Fibroblast of skin of left quadriceps (primary cell): Measurements from ENCODE around the gene PTPRE.

Experiments used
- DNase-seq, 2 experiments: peaks; one replicate each; pipeline ENCODE4 v3.0.0-alpha.2; 2013; ENCODE audit warnings: low read depth in 2 of 2

Gene PTPRE

DNA sequence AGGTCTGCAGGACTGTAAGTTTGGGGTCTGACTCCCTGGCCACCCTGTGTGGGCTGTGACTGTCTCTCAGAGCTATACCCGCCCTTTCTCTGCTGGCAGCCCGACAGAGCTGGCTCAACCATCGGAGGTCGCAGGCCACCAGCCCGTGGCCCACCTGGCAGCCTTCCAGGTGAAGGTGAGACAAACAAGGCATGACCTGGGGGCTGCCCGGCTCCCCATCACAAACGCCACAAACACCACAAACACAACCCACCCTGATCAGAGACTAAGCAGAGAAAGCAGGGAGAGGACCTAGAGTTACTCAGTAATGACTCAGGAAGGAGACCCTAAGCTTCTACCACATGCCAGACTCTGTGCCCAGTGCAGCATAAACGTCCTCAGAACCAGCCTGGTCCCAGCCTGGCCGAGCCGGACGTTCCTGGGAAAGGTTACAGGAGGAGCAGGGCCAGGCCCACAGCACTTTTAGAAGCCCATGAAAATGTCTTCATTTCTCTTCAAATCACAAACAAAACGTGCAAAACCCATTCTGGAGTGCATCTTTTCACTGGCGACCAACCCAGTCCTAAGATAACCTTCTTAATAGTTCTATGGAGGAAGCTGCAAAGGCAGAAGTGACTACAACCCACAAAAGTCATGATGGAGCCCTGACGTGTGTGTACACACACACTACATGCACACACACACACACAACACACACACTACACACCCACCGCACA is 152.5 kb downstream of the PTPRE start:
- no peak for DNase-seq

DNA sequence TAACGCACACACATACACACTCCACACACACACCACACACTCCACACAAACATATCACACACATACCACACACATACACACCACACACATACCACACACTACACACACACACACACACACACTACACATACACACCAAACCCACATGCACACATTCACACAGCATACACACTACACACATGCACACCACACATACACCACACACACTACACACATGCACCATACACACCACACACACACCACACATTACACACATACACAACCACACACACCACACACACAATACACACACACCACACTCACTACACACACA is 153.0 kb downstream of the PTPRE start:
- DNase-seq, result no peak

DNA sequence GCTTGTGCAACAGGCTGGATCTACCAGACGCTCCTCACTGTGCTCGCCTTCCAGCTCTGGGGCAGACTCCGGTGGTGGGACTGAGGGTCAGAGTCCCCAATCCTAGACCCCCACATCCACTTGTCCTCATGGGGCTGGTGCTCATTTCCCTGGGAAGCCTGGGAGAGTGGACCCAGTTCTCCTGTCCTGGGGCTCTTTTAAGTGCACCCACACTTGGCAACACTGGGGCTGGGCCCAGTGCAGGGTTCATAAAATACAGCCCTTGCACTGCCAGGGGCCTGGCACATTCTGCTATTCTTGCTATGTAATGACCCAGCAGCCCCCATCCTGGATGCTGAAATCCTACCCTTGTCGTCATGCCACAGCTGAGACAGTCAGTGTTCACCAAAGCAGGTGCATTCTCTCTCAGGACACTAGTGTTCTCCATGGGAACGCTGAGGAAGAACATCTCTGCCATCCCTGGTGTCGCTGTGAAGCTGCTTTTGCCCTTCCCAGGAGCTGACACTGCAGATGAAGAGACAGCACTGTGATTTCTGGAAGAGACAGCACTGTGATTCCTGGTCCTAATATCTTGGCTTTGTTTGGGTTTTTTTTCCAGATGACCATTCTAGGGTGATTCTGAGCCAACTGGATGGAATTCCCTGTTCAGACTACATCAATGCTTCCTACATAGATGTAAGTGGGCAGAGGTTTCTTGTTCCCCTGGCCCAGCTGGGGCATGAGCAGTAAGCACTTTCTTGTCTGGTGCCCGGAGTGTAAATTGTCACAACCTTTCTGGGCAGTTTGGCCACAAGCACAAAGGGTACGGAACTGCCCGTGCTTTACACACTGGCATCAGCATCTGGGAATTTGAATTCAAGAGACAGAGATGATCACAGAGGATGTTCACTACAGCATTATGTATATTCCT is 153.7 kb downstream of the PTPRE start:
- no peak for DNase-seq

DNA sequence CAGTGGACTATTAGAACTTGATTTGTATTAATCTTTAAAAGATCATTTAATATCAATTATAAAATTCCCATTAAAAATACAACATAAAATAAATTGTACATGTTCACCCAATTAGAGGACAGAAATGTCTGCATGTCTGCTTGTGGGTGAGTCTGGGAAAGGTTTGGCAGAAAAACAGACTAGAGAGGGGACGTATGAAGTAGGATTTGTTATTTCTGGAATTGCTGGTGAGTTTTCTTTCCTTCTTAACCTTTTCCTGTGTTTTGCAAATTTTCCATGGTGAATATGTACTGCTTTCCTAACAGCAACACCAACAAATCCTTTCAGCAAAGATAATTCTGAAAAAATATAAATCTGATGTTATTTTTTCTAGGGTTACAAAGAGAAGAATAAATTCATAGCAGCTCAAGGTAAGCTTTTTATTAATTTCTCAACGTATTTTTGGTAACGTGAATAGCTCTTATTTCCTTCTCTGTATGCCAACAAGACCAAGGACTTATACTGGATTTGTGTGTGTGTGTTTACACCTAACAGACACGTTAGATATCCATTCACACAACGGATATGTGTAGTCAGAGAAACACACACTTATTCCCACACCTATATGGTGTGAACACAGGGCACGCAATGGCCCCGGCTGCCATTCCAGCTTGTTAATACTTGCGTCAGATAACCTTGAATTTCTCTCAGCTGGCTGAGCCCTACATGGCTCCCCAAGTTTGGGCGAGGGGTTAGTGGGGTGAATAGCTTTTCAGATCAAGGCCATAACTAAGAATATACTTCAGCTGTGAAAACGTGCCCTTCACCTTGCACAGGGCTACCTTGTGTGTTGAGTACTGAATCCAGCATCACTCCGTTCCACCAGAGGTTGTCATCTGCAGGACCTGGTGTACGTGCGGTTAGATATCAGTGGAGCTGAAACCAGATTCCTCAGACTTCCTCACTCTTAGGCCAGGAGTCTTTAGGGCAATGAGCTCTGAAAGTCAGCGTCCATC is 154.7 kb downstream of the PTPRE start:
- DNase-seq, result no peak

DNA sequence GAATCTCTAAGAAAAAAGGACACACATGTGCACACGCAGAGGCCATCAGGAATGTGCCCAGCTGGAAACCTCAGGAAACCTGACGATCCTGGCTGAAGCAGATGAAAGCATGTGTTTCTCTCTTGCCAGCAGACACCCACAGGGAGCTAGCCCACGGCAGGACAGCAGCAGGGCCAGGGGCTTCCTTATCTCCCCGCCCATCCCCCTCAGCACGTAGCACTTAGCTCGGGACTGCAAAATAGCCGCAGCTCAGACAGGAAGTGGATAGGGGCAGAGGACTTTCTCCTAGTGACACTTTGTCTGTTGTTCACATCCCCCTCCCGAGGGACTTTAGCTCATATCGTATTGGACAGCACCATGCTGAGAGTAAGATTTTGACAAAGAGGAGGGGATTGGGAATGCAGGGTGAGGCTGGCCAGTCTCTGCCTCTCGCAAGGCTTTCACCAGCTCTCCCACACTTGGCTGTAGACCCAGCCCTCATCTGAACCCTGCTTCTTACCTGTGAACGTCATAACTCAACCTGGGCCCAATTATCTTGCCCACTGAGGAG is 155.5 kb downstream of the PTPRE start:
- no peak for DNase-seq

DNA sequence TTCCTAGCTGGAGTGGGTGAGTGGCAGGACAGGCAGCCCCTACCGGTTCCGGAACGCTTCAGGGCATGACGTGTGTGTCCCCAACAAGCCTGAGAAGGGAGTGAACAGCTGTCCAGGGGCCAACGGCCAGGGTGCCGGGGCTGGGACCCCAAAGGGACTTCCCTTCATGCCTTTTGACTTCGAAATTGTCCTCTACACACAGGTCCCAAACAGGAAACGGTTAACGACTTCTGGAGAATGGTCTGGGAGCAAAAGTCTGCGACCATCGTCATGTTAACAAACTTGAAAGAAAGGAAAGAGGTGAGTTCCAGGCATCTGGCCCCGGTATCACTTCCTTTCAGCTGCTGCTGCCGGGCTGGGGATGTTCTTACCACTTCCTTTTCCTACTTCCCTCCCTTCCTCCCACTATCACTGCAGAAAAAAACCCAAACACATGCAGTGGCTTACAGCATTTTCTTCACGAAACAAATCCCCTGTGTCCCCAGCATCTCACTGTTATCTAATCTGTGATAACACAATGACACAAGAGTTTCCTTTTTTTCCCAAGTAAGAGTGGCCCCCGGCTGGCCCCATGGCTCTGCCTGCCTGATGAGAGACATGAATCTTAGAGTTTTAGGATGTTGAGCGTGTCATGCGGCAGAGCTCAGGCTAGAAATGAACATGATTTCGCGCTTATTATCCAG is 156.1 kb downstream of the PTPRE start:
- no peak for DNase-seq

GRCh38 chr10:128063736-128064107 is 156.8 kb downstream of the PTPRE start:
- DNase-seq, result no peak

- peak; percentile 55 to 65 for DNase-seq
Measured at GRCh38 chr10:128064108-128064969, 157.4 kb downstream of the PTPRE start.

- DNase-seq, result no peak
Measured at GRCh38 chr10:128064970-128065580, 158.2 kb downstream of the PTPRE start.

GRCh38 chr10:128065881-128066534 is 159.1 kb downstream of the PTPRE start:
- DNase-seq, result no peak

DNA sequence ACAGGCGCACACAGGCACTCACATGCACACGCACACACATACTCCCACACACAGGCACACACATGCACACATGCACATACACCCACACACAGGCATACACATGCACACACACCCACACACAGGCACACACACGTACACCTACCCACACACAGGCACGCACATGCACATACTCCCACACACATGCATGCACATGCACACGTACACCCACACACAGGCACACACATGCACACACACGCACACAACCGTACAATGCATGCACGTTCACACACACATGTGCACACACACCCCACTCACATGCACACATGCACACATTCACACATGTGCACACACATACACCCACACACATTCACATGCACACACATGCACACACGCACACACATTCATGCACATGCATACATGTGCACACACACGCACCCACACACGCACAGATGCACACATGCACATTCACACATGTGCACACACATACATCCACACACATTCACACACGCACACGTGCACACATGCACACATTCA is 160.0 kb downstream of the PTPRE start:
- DNase-seq, result no peak

DNA sequence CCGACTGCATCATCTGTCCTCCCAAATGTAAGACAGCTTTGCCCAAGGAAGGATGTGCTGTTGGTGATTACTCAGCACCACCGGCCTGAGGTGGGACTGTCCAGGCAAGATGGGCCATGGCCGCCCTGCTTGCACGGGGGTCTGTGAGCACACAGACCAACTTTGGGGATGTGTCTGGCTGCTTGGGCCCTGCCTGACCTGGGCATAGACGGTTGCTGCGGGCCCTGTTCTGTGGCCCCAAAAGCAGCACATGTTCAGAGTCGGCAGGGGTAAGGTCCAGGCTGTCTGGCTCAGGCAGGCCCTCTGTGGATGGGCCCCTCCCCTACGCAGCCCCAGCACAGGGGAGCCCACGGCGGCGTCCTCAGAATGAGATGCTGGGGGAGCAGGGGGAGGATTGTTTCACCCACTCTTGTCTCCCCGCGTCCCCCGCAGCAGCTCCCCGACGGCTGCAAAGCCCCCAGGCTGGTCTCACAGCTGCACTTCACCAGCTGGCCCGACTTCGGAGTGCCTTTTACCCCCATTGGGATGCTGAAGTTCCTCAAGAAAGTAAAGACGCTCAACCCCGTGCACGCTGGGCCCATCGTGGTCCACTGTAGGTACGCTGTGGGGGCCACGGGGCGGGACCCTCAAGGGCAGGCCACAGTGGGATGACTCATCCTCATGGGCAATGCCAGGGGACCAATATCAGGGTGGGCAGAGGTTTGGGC is 160.9 kb downstream of the PTPRE start:
- no peak for DNase-seq

DNA sequence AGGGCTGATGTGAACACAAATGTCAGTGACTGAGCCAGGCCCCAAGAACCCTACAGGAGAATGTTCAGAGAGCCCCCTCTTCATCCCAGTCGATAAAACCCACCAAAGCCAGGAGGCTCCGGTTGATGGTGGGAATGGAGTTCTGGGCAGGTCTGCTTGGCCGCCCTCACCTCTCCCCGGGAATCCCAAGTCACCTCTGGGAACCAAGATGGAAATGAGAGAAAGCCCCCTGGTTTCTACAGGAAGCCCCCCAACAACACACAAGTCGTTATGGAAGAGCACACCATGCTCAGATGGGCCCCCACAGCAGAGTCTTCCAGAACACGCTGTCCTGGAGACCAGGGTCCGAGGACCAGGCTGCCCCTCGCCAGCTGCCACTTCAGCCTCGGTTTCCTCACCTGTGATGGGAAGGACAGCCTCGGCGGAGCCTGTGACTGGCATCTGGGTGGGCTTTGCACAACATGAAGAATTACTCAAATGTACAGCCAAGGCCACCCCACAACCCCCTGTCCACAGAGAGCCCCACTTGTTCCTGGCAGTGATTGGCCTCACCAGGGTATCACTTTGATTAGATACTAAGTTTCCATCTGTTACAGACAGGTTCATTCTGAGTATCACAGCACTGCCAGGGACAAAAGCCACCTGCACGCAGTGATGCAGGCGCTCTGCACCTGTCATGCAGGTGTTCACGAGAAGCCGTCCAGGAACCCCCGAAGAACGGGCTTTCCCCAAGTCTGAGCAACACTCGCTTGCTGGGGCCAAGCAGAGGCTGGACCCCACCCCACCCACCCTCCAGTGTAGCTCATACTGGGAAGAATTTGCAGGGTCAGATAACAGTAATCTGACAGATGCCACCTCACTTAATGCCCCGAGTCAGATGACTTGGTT is 161.7 kb downstream of the PTPRE start:
- DNase-seq, result no peak

DNA sequence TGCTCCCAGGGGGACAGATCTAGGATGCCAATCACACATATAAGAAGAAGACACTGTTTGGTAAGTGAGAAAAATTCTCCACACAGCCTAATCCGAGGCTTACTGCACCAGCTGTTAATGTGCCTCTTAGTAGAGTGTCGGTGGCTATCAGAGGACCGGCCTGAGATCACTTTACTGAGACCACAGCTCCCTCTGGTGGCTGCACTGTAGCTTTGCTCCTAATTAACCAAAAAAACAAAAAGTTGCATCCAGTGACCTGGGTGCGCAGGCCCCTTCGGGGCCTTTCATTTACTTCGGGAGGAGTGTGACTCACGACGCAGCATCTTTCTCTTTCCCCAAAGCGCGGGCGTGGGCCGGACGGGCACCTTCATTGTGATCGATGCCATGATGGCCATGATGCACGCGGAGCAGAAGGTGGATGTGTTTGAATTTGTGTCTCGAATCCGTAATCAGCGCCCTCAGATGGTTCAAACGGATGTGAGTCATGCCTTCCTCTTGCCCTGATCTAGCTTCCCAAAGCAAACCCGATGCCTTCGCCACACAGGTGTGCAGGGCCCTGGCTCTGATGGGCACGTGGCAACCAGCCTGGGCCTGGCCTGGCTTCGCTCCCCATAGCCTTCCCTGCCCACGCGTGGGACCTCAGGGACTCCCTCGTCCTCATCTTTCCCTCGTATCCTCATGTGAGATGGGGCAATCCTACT is 162.6 kb downstream of the PTPRE start:
- DNase-seq, result peak; percentile 33 to 39

DNA sequence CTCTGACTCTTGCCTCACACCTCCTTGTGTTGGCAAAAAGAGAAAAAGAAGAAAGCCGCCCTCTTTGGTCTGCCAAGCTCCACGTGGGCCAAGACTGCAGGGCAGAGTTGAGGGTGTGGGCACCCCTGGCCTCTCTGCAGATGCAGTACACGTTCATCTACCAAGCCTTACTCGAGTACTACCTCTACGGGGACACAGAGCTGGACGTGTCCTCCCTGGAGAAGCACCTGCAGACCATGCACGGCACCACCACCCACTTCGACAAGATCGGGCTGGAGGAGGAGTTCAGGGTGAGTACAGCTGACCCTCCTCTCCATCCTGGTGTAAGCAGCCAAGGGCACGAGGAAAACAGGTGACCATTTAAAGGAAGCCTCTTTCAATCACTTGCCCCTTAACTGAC is 163.3 kb downstream of the PTPRE start:
- no peak for DNase-seq

DNA sequence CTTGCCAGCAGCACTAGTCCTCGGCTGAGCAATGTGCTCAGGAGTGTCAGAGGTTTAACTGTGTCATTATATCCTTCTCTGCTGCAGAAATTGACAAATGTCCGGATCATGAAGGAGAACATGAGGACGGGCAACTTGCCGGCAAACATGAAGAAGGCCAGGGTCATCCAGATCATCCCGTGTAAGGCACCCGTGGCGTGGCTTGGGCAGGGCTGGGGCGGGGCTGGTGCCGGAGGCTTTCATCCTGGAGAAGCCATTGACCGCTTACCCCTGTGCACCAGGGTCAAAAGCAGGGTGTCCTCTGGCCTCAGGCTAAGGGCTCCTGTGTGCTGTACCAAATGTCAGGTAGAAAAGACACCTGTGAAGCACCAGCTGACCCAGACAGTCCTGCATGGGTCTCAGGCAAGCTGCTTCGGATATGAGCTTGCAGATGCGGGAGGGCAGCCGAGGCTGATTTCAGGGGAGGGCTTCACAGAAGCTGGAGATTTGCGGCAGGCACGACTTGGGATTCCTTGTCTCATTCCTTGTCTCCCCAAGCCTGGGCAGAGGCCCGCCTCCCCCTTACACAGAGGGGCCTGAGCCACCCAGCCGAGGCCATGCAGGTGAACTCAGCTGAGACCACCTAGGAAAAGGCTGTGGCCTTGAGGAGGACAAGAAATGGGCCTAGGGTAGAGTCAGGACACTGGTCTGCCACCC is 164.0 kb downstream of the PTPRE start:
- no peak for DNase-seq
